Umbilical cord (tissue), 2 donors: Measurements from ENCODE around the gene MT1G. TPM values are rescaled to one million over a fixed set of nuclear protein-coding genes. Genes with fewer than 3 reads are reported as not detected.
"Not testable (repeated sequence)": the region's sequence is repeated elsewhere in the genome, so short reads cannot be mapped to it uniquely, and the experiment has no call there.

Source experiments
- DNase-seq: peaks from one replicate; pipeline ENCODE4 v3.0.0-alpha.2; 2015; ENCODE audit warnings: low spot score
- total RNA-seq: library from RNA; depleted of rRNA; stranded (reverse); fragments of >200 nt; gene quantifications from one replicate; pipeline ENCODE4 v1.2.3, GENCODE V29; 2014; ENCODE audit warnings: low replicate concordance; ENCODE audit not compliant: insufficient read depth

The MT1G gene
- total RNA-seq, 1 donor from 2014 or later = not detected

- DNase-seq = peak; percentile 59
Measured at GRCh38 chr16:56637814-56638750, 29.8 kb downstream of the MT1G start, which contains the start of gene MT1A. Gene MT1A (plus strand): TSS chr16:56638666. CDS start chr16:56638739, 73 bp downstream.

GRCh38 chr16:56636616-56637413, 31.1 kb downstream of the MT1G start:
- DNase-seq = no peak

GRCh38 chr16:56635441-56635967, 32.4 kb downstream of the MT1G start:
- DNase-seq = no peak

- DNase-seq = no peak
Measured at GRCh38 chr16:56634715-56635440, 33.0 kb downstream of the MT1G start.

GRCh38 chr16:56633535-56633934, 34.3 kb downstream of the MT1G start:
- DNase-seq = no peak

GRCh38 chr16:56632848-56633365, 35.0 kb downstream of the MT1G start:
- DNase-seq = no peak

- no peak for DNase-seq
Measured at GRCh38 chr16:56632156-56632847, 35.6 kb downstream of the MT1G start, which contains the start of gene MT1M. Gene MT1M (plus strand): TSS chr16:56632659. CDS start chr16:56632732, 73 bp downstream.

- no peak for DNase-seq
Measured at GRCh38 chr16:56631832-56632155, 36.1 kb downstream of the MT1G start.

GRCh38 chr16:56631197-56631596, 36.7 kb downstream of the MT1G start:
- no peak for DNase-seq

GRCh38 chr16:56630134-56630533, 37.7 kb downstream of the MT1G start:
- DNase-seq = no peak

GRCh38 chr16:56629531-56629930, 38.3 kb downstream of the MT1G start:
- peak; percentile 85 for DNase-seq

- DNase-seq = no peak
Measured at GRCh38 chr16:56628486-56629350, 39.1 kb downstream of the MT1G start.

GRCh38 chr16:56626685-56627084, 41.2 kb downstream of the MT1G start:
- DNase-seq = no peak

- DNase-seq = peak; percentile 82
Measured at GRCh38 chr16:56625943-56626654, 41.8 kb downstream of the MT1G start.

- peak; percentile 81 for DNase-seq
Measured at GRCh38 chr16:56625140-56625942, 42.5 kb downstream of the MT1G start, which contains the start of gene MT1E. Gene MT1E (plus strand): TSS chr16:56625781. CDS start chr16:56625852, 71 bp downstream.

- no peak for DNase-seq
Measured at GRCh38 chr16:56623637-56624036, 44.2 kb downstream of the MT1G start.

GRCh38 chr16:56623184-56623583, 44.7 kb downstream of the MT1G start:
- not testable (repeated sequence) for DNase-seq
